Regular cardiac myocyte (primary cell): ENCODE results near the gene REXO4. TPM values are rescaled to one million over a fixed set of nuclear protein-coding genes. Genes with fewer than 3 reads are reported as not detected.

Experiments
- total RNA-seq: library from RNA; depleted of rRNA; stranded (reverse); fragments of >200 nt; gene quantifications from 2 replicates; pipeline ENCODE4 v1.2.3, GENCODE V29; 2014

The REXO4 gene, protein sequence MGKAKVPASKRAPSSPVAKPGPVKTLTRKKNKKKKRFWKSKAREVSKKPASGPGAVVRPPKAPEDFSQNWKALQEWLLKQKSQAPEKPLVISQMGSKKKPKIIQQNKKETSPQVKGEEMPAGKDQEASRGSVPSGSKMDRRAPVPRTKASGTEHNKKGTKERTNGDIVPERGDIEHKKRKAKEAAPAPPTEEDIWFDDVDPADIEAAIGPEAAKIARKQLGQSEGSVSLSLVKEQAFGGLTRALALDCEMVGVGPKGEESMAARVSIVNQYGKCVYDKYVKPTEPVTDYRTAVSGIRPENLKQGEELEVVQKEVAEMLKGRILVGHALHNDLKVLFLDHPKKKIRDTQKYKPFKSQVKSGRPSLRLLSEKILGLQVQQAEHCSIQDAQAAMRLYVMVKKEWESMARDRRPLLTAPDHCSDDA
- total RNA-seq: 14.7 and 27.8 TPM in 2 replicates

DNA sequence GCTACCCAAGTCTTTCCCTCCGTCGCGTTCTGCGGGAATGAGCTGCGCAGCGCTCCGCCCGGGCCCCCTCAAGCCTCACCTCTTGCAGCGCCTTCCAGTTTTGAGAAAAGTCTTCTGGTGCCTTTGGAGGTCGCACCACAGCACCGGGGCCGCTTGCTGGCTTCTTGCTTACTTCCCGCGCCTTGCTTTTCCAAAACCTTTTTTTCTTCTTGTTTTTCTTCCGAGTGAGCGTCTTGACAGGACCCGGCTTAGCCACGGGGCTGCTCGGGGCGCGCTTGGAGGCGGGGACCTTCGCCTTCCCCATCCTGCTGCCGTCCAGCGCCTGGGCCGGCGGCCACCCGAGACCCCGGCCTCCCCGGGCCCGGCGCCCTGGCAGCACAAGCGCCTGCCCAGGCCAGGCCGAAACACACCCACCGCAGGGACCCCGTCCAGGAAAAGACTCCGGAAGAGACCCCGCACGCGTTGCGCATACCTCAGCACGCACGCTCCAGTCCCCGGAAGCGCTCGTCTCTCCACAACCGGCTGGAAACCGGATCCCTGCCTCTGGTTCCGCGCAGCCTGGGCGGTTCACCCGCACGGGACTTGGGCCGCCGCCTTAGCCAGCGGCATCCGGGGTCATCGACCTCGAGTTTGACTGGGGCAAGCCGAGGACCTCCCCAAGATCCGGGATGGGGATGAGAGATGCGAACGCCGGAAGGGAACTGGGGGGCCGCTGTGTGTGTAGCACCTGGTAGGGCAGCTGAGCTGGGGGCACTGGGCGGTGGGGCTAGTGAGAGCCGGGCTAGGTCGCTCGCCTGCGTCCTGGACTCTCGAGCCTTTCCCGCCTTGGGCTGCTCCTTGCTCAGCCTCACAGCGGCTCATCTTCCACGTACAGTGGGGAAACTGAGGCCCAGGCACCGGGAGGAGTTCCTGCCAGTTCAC, at the start of gene REXO4:
TSS of gene REXO4 (minus strand) at position 470 of the 921 bp plus-strand sequence. CDS start at position 304, 166 bp downstream.

GRCh38 chr9:133459476-133460404, 41.9 kb upstream of the REXO4 start, which contains the start of gene CACFD1:
TSS of gene CACFD1 (plus strand) at chr9:133459978. CDS start at chr9:133460067, 89 bp downstream.

DNA sequence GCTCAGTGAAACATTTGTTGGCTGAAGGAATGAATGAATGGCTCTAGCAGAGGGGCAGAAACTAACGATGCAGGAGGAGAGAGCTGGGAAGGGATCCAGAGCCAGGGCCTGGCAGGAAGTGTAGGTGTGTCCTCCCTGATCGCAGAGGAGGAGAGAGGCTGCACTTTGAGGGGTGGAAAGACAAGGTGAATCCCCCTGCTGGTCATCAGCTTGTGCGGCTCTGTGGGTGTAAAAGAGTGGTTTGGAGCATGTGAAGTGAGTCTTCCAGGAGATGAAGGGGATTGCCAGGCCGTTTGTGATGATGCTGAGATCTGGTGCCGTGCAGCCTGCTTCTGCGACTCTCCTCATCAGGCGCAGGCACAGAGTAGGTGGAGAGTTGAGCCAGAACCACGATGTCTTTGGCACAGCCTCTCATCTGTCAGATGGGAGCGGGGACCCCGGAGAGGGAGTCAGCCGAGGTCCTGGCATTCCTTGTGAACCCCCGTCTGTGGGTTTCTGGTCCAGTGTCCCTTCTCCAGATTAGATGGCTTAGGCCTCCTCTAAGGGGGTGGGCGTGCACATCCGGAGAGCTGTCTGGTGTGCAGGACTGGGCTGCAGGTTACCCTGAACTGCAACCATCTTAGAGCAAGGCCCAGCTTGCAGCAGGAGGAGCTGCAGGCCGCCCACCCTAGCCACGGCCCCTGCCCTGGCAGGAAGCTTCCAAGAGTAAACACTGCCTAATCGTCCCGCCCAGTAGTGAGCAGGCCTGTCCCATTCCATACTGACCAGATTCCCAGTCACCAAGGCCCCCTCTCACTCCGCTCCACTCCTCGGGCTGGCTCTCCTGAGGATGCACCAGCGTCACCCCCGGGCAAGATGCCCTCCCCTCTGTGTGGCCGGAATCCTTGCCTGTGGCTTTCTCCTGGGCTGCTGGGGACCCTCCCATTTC, 4.1 kb upstream of the REXO4 start, which contains the start of gene ADAMTS13:
TSS of gene ADAMTS13 (plus strand) at position 753 of the 928 bp plus-strand sequence. CDS start at position 830, 77 bp downstream.

DNA sequence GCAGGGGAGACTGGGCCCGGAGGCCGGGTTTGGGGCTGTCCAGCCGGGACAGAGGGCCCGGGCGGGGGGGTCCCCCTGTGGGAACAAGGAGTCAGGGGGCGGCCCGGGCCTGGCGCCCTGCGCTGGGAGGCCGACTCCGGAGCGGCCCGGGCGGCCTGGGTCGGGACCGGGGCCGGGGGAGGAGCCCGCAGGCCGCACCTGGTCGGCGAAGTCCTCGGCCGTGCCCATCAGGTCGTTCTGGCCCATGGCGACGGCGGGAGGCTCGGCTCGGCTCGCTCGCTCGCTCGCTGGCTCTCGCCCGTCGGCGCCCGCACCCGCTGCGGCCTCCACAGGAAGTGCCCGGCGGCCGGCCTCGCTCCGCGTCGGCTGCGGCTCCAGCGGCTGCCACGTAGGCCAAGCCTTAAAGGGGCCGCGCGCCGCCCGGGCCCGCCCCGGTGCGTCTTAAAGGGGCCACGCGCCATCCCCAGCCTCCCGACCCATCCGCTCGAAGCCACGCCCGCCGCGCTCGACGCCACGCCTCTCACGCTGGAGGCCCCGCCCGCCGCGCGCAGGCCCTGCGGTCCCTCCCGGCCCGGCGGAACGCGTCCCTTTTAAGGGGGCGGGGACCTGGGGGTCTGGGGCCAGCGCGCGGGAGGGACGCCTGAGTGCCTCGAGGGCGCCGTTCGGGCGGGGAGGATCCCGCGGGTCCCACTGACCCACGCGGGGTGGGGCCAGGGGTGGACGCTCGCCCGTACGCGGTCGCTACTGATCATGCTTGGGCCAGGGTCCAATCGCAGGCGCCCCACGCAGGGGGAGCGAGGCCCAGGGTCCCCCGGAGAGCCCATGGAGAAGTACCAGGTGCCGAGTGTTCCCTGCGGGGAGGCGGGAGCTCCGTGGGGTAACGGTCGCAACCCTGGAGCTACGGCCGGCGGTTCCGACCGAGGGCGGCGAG, 41.8 kb downstream of the REXO4 start, which contains the start of the genes STKLD1 and SURF4:
TSS of gene STKLD1 (plus strand) at position 643 of the 931 bp plus-strand sequence. CDS start at position 751, 108 bp downstream.
TSS of gene SURF4 (minus strand) at position 337 of the 931 bp plus-strand sequence. CDS start at position 246, 91 bp downstream.

DNA sequence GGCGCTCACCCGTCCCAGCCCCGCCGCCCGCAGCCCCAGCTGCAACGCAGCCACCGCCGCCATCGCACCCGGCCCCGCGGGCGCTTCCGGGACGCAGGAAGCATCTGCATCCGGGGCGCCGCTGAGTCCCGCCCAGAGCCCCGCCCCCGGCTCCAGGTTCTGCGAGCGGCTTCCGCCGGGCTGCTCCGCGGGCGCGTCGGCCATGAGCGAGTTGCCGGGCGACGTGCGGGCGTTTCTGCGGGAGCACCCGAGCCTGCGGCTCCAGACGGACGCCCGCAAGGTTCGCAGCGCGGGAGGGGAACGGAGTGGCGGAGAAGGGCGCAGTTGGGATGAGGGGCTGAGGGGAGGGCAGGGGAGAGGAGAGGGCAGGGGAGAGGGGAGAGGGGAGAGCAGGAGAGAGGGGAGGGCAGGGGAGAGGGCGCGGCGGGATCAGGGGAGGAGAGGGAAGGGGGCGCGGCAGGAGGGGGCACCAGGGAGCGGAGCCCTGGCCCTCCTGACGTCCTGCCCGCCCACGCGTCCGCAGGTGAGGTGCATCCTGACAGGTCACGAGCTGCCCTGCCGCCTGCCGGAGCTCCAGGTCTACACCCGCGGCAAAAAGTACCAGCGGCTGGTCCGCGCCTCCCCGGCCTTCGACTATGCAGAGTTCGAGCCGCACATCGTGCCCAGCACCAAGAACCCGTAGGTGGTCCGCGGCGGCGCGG, 61.3 kb downstream of the REXO4 start, which contains the start of the genes SURF1 and SURF2:
TSS of gene SURF1 (minus strand) at position 97 of the 701 bp plus-strand sequence. CDS start at position 63, 34 bp downstream.
TSS of gene SURF2 (plus strand) at position 160 of the 701 bp plus-strand sequence. CDS start at position 203, 43 bp downstream.

Other genes with a start within 250 kb of the REXO4 start
- gene OBP2B, start 208.8 kb downstream of the REXO4 start, total RNA-seq: not detected in 2 replicates
- not detected in 2 replicates for gene ABO, start 142.8 kb downstream of the REXO4 start, total RNA-seq
- gene SURF6, start 81.8 kb downstream of the REXO4 start, total RNA-seq: 7.6 and 15.1 TPM in 2 replicates
- gene MED22, start 69.9 kb downstream of the REXO4 start, total RNA-seq: 13.5 and 15.1 TPM in 2 replicates
- 2,629 and 3,058 TPM in 2 replicates for gene RPL7A, start 69.8 kb downstream of the REXO4 start, total RNA-seq
- gene SURF1, start 61.5 kb downstream of the REXO4 start, total RNA-seq: 35.5 and 40.3 TPM in 2 replicates
- 10.1 and 26.1 TPM in 2 replicates for gene SURF2, start 61.5 kb downstream of the REXO4 start, total RNA-seq
- 726 and 791 TPM in 2 replicates for gene SURF4, start 42.0 kb downstream of the REXO4 start, total RNA-seq
- 0.19 and 0.85 TPM in 2 replicates for gene STKLD1, start 41.6 kb downstream of the REXO4 start, total RNA-seq
- 1.2 and 1.4 TPM in 2 replicates for gene ADAMTS13, start 4.4 kb upstream of the REXO4 start, total RNA-seq
- 2.7 and 5.9 TPM in 2 replicates for gene CACFD1, start 42.0 kb upstream of the REXO4 start, total RNA-seq
- 11.3 and 21.1 TPM in 2 replicates for gene SLC2A6, start 61.1 kb upstream of the REXO4 start, total RNA-seq
- gene MYMK, start 106.9 kb upstream of the REXO4 start, total RNA-seq: not detected in 2 replicates
- gene ADAMTSL2, start 116.7 kb upstream of the REXO4 start, total RNA-seq: 1.2 and 2.8 TPM in 2 replicates
- under 0.01 TPM in 1 of 2 replicates, not detected in the other for gene FAM163B, start 191.4 kb upstream of the REXO4 start, total RNA-seq
- gene DBH, start 218.4 kb upstream of the REXO4 start, total RNA-seq: not detected in 2 replicates